AG20443 (cell line): ENCODE results near the gene GPC5.

Source experiments
- DNase-seq: peaks from one replicate; pipeline ENCODE4 v3.0.0; 2012; ENCODE audit warnings: low spot score, mixed read lengths

The GPC5 gene

GRCh38 chr13:91710733-91711132 is 312.3 kb downstream of the GPC5 start:
- DNase-seq, result no peak

DNA sequence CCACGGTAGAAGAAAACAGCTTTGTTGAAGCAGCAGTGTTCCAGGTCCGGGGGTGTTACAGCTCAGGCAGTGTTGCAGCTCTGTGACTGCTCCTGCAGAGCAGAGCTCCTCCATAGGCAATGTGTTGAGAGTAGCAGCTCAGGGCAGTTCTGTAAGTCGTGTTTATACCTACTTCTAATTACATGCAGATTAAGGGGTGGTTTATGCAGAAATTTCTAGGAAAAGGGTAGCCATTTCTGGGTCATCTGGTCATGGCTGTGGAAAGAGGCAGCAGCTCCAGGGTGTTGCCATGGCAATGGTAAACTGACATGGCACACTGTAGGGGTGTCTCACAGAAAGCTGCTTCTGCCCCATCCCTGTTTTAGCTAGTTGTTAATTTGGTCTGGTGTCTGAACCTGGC is 316.4 kb downstream of the GPC5 start:
- no peak for DNase-seq

GRCh38 chr13:91716436-91717065 is 318.1 kb downstream of the GPC5 start:
- DNase-seq, result no peak

DNA sequence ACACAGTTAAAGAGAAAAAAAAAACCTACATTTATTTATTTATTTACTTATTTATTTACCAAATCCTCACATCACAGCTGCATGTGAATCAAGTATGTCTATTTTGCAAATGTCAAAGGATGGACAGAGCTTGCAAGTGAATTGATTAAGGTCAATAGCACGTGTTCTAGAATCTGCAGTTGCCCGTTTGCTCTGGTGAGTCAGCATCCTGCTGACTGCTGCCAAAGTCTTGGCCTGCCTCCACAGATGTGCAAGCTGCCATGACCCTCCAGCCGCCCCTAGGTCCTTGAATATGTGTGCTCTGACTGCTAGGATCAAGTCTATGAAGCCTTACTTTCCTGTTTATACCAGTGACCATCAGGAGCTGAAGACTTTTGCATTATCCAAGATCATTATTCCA is 320.6 kb downstream of the GPC5 start:
- no peak for DNase-seq

GRCh38 chr13:91721413-91721812 is 323.0 kb downstream of the GPC5 start:
- no peak for DNase-seq

- peak; percentile 10 for DNase-seq
Measured at GRCh38 chr13:91722267-91722884, 324.0 kb downstream of the GPC5 start.

DNA sequence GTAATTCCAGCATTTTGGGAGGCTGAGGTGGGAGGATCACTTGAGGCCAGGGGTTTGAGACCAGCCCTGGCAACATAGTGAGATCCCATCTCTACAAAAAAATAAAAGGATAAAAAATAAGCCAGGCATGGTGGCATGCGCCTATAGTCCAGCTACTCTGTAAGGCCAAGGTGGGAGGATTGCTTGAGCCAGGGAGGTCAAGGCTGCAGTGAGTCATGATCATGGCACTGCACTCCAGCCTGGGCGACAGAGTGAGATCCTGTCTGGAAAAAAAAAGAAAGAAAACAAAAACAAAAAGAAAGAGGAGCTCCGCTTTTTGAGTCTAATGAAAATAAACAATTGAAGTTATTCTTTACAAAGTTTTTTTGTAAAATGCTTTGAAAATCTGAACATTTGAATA is 326.2 kb downstream of the GPC5 start:
- no peak for DNase-seq

- no peak for DNase-seq
Measured at GRCh38 chr13:91725646-91726045, 327.2 kb downstream of the GPC5 start.

GRCh38 chr13:91726671-91727070 is 328.2 kb downstream of the GPC5 start:
- DNase-seq, result no peak

GRCh38 chr13:91729859-91730258 is 331.4 kb downstream of the GPC5 start:
- no peak for DNase-seq

- no peak for DNase-seq
Measured at GRCh38 chr13:91739751-91740150, 341.3 kb downstream of the GPC5 start.

GRCh38 chr13:91740756-91741155 is 342.3 kb downstream of the GPC5 start:
- no peak for DNase-seq

DNA sequence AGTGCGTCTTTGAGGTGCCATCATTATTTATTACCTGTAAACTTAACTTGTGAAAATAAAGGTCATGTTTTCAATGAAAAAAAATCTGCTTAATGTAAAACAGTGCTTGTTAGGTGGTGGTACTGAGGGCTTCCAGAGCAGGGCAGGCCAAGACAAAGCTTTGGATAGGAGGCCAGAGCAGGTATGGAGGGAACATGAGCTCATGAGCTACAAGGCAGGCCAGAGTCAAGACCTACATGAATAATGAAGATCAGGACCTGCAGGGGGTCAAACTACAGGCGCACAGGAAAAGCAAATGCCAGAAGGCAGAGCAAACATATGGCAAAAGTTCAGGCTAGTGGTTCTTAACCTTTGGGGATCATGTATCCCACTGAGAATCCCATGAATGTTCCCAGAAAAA is 343.5 kb downstream of the GPC5 start:
- no peak for DNase-seq

- no peak for DNase-seq
Measured at GRCh38 chr13:91744284-91744683, 345.9 kb downstream of the GPC5 start.

GRCh38 chr13:91745967-91746366 is 347.5 kb downstream of the GPC5 start:
- DNase-seq, result no peak

DNA sequence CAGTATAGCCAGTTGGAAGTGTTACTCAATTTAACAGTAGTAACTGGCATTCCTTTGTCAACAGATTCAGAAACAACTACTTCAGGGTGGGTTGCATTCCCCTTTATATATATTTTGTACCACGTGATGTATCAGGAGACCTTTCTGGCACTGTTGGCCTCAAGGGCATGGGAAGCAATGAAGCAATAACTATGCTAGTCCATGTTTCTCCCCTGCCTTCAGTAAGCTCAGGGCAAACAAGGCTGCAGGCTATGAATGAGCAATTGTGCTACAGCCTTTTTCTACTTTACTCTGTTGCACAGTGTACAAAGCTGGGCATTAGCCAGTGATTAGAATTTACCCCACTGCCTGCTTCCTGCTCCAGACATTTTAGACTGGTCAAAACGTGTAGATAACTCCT is 348.8 kb downstream of the GPC5 start:
- DNase-seq, result no peak

DNA sequence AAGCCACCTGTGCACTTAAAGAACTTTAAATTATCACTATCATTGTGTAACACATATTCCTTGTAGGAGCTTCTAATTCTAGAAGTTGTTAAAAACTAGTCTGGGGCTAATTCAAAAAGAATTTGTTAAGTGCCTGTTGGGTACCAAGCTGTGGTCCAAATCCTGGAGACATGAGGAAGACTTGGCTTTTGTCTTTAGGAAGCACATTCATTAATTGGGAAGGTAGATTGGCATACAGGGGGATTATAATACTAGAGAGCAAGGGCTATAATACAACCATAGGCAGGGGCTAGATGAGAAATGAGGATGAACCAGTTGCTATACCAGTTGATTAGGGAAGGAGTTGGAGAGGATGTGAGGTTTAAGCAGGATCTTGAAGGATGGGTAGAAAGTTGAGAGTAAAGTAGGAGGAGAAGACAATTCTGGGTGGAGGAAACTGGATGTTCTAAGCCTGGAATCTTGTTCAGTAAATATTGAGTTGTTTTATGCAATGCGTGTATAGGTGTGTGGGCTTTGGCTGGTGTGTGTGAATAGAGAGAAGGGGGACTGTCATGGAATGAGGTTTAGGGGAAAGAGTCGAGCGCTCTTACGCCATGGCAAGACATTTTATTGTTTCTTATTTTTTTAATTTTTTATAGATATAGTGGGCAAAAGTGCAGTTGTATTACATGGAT is 350.1 kb downstream of the GPC5 start:
- no peak for DNase-seq

- DNase-seq, result no peak
Measured at GRCh38 chr13:91758724-91759123, 360.3 kb downstream of the GPC5 start.

DNA sequence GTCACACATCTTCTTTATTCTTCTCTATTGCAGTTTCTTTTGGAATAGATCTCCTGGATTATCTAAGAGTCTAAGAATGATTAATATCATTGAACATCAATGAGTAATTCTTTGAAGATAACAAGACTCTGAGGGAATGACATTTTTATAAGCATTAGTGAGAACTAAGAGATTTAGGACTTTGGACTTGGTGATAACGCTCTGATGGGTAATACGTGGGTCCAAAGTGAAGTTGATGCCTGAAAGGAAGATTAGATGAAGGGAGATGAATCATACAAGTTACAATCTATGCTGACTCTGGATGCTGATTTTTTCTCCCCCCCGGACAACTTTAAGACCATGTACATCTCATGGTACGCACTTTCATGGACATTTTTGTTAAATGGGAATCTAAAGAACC is 364.5 kb downstream of the GPC5 start:
- DNase-seq, result no peak

DNA sequence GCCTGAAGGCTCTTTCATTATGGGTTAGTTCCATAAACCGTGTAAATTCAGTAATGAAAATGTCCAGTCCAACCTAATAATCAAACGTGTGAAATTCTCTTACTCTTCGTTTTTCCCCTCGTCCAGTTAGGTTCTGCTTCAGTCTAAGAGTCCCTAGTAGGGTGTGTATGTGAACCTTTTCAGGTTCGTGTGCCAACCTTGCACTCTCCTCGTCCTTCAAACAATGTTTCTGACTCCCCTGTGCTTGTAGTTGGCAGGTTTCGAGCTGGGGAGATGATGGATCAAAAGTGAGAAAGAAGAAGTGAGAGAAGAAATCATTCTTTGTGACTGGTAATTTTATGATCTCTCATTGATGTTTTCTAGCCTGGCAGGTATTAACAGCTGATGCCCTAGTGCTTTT is 366.1 kb downstream of the GPC5 start:
- no peak for DNase-seq

GRCh38 chr13:91767651-91768050 is 369.2 kb downstream of the GPC5 start:
- no peak for DNase-seq

DNA sequence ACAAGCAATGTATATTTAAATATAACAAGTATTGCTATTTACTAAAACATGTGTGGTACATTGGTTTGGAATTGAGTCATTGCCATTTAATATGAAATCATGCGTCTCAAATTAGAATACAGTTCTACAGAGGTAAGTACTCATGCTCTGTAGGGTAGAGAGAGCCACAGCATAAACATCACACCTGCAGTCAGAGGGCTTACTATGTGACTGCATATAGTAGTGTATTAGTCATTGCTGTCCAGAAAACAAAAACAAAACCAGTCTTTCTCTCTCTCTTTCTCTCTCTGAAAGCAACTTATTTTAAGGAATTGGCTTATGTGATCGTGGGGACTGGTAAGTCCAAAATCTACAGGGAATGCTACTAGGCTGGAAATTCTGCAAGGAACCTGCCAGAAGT is 370.3 kb downstream of the GPC5 start:
- DNase-seq, result no peak

DNA sequence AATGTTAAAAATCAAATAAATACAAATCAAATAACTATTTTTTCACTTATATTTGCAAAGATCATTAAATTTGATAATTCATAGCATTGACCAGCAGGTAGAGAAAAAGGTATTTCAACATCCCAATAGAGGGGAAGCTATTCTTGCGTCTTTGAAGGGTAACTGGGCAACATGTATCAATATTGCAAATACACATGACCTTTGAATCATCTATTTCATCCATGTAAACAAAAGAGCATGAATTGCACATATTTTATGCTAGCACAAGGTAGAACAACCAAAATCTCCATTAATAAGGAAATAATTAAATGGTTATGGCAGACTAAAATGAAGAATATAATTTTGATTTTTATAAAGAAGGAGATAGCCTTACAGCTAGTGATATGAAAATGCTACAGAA is 372.8 kb downstream of the GPC5 start:
- no peak for DNase-seq
